NCI-H748 (cell line): Measurements from ENCODE around the gene PIGX.

Source experiments
- DNase-seq: peaks from one replicate; lab custom pipeline; 2025; ENCODE audit not compliant: unreplicated experiment; lab: John Stamatoyannopoulos, UW

PIGX gene

DNA sequence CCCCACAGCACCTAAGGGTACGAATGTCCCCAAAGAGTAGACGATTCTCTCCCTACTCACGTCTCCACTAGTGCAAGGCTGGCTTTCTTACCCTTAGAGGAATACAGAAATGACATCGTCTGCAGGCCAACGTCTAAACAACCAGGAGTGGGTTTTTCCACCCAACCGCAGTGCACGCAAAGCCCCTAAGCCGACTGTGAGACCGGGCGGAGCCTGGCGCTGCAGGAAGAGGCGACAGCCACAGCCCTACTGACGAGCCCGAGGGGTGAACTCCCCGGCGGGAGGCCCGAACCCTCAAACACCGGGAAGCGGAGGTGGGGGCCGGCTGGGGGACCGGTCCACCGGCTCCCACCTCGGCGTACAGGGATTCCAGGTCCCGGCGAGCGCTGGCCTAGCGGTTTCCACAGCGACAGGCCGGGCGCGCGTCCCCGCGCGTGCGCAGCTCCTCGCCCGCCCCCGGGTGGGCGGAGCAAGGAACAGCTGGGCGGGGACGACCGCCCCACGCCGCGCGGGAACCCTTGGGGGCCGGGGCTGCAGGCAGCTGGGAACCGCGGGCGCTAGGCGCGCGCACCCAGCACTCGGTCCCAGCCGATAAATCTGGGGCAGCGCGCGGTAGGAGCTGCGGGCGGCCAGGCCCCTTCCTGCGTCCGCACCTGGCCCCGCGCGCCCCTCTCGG, at the start of gene PIGX, which contains the start of gene CEP19:
TSS of gene PIGX (plus strand) at position 540 of the 676 bp plus-strand sequence.
TSS of gene CEP19 (minus strand) at position 413 of the 676 bp plus-strand sequence. CDS start 3,593 bp downstream, outside the sequence.
- DNase-seq = peak; percentile 79

DNA sequence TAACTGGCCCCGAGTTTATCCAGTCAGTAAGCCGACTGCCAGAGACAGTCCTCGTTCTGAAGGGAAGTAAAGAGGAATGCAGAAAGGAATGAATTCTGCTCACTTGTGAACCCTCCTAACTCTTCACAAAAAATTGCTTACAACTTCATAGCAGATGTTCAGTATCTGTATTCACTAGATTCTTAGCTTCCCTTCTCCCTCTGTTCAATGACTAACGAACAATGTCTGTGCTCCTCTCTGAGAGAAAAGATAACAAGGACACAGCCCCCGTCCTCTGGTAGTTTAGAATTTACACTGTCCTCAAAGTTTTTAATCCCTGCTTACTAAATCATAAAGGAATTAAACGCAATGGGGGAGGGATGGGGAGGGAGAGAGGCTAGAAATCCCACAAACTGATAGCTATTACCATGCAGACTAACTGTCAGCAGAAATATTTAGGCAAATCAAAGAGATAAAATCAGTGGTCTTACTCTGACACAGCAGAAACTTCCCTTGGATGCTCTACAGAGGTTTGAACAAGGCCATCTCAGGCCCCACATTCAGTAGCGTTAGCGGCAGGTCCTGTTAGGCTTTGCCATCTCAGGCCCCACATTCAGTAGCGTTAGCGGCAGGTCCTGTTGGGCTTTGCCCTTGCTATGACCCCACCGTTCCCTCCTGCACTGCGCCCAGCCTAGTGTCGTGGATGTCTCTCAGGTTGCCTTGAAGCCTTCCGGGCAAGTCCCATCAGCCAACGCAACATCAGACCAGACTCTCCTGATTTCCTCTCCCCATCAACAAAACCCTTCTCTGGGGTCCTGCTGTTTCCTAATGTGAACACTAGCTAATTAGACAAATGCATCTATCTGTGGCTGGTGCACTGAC, 49.2 kb upstream of the PIGX start:
- no peak for DNase-seq

DNA sequence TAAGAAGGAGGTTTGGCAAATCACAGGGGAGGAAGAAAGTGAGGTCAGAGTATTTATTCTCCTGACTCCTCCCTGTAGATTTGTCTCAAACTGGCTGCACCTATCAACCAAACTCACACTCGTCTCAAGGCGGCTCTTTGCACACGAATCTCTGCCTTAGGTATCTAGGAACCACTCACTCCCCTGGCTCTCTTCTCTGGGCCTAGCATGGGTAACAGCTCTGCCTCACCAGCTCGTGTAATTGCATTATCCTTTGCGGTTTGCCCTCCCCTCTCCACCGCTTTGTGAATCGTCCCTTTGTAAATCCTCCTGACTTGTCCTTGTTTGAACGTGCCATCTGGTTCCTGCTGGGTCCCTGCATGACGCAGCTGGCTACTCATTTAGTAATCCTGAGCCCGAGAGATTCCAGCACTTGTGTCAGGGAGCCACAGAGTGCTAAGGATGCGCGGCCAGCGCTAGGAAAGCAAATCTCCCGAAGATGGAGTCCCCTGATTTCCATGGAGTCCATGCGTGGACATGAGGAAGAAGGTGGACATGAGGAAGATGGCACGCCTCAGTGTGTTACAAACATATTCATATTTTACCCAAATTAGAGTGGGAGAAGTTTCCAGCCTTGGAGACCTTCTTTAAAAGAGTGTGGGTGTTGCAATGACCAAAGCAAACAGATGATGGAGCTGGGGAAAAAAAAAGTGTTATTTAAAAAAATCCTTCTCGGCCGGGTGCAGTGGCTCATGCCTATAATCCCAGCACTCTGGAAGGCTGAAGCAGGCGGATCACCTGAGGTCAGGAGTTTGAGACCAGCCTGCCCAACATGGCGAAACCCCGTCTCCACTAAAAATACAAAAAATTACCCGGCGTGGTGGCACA, 45.9 kb upstream of the PIGX start:
- peak; percentile 78 for DNase-seq

DNA sequence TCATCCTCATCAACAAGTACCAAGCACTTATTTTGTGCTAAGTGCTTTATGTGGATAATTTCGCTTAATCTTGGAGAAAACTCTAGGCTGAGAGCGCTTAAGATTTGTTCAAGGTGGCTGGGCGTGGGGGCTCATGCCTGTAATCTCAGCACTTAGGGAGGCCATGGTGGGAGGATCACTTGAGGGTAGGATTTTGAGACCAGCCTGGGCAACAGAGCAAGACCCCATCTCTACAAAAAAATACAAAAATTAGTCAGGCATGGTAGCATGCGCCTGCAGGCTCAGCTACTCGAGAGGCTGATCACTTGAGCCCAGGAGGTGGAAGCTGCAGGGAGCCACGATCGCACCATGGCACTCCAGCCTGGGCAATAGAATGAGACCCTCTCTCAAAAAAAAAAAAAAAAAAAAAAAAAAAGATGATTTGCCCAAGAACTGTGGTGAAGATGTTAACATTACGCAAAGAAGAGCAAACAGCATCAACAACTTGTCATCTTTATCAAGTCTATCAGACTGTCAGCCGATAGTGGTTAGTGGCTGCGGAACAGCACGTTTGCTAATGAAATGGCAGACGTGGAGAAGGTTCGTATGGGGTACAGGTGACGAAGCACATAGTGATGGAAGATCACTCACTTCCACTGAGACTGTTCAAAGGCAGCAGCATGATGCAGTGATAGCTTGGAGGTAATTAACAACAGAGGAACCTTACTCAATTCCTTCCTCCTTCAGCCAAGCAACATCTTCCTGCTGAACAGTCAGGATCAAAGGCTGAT, 44.9 kb upstream of the PIGX start:
- DNase-seq = no peak

DNA sequence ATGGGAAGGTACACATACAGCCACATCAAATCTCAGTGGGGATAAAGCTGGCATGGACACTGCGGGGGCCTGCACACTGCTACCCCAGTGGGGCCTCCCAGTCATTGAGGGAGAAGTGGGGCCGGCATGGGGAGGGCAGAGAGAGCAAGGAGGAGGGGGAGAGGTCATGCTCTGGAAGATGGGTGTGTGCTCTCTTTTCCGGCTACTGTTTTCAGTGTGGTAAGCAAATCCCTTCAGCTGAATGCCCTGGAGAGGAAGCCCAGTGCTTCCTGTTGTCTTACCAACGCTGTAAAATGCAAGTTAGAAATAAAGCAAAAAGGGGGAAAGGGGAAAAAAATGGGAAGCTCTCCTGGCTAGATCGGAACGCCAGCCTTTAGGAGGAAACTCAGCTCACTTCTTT, 41.8 kb upstream of the PIGX start:
- no peak for DNase-seq

DNA sequence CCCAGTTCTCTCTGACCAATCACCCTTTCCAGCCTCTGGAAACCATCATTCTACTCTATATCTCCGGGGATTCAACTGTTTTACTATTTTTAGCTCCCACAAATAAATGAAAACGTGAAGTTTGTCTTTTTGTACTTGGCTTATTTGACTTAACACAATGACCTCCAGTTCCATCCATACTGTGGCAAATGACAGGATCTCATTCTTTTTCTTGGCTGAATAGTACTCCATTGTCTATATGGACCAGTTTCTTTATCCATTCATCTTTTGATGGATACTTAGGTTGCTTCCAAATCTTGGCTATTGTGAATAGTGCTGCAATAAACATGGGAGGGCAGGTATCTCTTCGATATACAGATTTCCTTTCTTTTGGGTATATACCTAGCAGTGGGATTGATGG, 38.5 kb upstream of the PIGX start:
- no peak for DNase-seq

DNA sequence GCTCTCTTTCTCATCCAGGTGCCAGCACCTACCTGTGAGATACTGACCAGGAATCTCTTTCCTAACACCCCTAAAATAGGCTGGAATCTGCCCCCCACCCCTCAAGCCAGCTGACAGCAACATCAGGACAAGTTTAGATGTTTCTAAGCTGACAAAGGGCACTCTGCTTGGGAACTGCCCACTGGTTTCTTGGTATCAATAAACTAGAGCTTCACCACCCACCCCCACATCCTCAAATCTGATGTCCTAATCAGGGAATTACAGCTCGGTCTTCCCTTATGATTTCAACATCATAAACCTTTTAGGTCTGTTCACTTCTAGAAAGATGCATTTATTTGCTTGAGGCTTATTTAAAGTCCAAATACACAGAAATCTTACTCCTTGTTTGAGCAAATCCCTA, 34.8 kb upstream of the PIGX start:
- no peak for DNase-seq

DNA sequence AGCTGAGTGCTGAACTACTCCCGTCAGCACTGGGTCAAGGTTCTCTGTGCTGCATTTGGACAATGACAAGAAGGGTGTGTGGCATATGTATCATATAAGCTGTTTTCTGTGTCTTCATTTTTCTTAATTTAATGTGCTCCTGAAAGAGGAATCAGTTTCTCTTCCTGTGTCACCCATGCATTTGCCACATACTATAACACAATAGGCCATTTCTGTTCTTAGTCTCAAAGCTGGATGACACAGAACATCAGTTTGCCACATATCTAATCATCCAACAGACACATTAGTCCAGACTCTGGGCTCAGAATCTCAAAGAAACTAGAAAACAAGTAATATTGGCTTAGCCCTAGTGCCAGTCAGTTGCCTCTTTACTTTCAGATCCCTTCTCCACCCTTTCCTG, 34.2 kb upstream of the PIGX start:
- no peak for DNase-seq

DNA sequence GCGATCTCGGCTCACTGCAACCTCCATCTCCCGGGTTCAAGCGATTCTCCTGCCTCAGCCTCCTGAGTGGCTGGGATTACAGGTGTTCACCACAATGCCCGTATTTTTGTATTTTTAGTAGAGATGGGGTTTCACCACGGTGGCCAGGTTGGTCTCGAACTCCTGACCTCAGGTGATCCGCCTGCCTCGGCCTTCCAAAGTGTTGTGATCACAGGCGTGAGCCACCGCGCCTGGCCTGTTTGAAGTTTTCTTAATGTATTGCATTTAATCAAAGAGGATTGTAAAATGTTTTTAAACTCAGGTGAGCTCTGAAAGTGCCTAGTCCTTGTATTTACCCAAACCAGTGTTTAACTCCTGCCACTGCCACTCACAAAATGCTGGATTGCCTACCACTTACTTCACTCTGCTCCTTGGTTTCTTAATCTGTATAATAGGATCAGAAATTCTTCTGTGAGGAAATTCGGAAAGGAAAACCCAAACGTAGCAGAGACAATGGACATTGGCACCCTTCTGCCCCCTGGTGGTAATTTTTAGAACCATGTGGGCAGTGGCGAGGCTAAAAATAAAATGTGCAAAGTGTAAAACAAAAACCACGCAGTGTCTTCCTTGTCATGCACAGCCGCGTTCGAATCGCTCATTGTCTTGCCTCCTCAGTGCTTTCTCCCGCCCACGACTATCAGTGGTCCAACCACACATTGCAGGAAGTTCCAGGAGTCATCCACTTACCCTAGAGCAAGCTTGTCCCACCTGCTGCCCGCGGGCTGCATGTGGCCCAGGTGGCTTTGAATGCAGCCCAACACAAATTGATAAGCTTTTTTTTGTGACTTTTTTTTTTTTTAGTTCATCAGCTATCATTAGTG, 27.4 kb upstream of the PIGX start:
- peak; percentile 57 for DNase-seq

DNA sequence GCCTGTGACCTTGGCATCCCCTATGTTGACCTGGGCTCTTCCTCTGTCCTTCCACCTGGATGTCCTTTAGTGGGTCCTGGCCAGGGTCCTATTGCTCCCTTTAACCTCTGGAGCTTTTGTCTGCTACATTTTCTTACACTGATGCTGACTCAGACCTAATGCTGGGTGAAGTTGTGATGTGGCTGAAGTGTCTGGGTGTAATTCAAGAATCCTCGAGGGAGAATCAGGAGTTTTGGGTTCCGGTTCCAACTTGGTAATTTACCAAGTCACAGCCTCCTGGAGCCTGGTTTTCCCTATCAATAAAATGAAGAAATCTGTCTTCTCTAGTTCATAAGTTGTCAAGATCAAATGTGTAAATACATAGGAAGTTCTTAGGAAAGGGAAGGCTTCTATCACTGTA, 25.7 kb upstream of the PIGX start:
- no peak for DNase-seq

DNA sequence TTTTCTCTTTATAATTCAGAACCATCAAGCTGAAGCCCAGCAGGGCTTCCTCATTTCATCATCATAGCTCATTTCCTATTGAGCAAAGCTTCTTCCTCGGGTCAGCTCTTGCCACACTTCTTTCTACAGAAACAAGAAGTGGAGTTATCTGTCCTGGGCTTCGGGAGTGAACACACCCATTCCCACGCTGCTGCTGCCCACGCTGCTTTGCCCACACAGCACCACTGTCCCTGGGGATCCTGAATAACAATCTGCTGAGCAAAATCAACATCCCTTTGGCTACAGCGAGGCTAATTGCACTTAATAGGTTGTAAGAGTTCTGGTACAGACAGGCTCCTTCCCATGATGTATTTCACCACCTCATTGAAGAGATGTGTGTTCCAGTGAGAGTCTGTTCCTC, 23.8 kb upstream of the PIGX start:
- peak; percentile 23 for DNase-seq

DNA sequence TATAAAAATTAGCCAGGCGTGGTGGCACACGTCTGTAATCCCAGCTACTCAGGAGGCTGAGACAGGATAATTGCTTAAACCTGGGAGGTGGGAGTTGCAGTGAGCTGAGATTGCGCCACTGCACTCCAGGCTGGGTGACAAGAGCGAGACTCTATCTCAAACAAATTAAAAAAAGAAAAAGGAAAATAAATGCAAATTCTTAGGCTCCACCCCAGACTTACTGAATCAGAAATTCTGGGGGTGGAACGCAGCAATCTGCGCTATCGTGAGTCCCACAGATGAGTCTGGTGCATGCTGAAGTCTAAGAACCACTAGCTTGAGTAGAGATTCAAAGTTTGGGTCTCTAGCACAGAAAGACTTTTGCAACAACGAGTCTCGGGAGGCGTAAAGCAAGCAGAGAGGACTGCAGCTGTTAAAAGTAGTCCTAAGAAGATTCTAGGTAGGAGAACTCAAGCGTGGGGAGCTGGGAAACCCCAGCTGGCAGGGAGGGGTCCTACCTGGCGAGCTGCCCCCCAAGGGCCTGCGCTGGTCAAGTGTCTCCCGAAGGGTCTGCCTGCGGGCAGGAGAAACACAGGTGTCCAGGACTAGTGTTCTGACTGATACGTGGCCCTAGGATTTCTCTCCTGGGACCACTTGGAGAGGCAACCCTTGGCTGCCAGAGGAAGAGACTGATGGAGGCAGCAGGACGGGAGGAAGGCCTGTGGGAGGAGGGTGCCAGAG, 22.1 kb upstream of the PIGX start:
- no peak for DNase-seq

DNA sequence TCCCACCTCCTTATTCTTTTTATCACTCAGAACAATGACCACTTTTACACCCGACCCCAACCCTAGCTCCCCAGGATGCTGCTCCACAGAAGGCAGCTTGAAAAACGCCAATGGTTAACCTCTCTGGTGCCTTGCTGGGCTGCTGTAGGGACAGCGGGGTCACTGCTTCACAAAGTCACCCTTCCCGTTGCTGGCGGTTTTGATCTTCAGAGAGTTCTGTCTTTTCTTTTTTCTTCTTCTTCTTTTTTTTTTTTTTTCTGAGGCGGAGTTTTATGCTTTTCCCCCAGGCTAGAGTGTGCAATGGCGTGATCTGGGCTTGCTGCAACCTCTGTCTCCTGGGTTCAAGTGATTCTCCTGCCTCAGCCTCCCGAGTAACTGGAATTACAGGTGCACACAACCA, 20.8 kb upstream of the PIGX start:
- DNase-seq = no peak

DNA sequence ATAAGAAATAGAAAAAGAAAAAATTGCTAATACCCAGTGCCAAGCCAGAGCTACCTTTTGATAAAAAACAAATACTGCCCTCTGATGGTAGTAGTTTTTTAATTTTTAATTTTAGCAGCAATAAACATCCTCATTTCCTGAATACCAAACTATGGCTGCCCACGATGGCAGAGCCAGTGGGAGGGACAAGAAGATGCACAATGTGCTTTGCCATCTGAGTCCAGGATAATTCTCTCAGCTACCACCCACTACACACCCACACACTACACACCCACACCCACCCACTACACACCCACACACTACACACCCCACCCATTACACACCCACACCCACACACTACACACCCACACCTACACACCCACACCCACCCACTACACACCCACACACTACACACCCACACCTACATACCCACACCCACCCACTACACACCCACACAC, 18.0 kb upstream of the PIGX start:
- DNase-seq = no peak

DNA sequence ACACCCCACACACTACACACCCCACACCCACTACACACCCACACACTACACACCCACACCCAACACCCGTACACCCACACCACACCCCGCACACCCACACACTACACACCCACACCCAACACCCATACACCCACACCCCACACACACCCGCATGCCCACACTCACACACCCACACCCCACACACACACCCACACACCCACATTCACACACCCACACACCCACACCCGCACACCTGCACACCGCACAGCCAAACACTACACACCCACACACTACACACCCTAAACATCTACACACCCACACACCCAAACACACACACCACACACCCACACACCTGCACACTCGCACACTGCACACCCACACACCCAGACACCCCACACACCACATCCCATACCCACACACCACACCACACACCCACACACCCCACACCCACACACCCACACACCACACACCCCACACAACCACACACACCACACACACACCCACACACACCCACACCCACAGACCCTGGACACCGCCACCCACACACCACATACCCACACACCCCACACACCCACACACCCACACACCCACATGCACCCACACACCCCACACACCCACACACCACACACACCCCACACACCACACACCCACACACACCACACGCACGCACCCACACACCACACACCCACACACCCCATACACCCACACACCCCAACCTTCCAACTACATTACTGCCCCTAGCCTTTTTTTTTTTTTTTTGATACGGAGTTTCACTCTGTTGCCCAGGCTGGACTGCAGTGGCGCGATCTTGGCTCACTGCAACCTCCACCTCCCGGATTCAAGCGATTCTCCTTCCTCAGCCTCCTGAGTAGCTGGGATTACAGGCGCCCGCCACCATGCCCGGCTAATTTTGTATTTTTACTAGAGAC, 17.0 kb upstream of the PIGX start:
- no peak for DNase-seq

DNA sequence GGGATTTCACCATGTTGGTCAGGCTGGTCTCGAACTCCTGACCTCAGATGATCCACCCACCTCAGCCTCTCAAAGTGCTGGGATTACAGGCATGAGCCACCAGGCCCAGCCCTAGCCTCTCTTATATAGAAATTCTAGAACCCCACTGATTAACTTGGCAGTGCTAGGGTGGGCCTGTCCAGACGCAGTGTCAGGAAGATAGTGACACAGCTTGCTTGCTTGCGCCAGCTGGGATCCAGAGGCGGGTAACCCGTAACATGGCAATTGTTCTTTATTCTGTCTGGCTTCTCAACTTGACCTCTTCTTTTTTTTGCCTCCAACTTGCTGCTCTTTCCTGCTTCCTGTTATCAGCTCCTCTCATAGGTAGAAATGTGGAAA, 16.3 kb upstream of the PIGX start:
- DNase-seq = no peak

DNA sequence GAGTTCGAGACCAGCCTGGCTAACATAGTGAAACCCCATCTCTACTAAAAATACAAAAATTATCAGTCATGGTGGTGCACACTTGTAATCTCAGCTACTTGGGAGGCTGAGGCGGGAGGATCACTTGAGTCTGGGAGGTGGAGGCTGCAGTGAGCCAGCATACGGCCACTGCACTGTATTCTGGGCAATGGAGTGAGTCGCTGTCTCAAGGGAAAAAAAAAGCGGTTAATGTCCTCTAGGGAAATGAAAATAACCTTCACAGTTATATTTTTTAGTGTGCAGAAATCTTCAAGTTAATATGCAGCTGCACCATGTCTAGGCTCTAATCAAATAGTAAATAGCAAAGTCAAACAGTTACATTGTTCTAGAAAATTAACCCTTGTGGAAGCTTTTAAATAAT, 14.9 kb upstream of the PIGX start:
- no peak for DNase-seq

DNA sequence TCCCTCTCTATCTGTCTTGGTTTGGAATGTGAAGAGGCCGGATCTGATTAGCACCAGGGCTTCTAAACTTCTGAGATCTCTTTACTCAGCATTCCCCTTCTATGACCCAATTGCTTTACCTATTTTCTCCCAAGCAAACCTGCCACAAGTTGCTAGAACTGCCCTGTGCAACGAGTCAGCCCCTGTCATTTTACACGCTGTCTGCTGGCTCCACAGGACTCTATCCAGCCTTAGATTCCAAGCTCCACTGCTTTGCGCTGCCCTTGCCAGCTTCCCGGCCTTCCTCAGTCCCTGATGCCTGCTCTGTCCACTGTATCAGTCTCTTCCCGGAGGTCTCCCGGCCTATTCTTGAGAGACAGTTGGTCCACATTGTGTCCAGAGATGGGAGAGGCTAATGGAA, 12.4 kb upstream of the PIGX start:
- DNase-seq = no peak
